T-cell (primary cell): ENCODE measurements around the gene TRIM65. TPM values are rescaled to one million over a fixed set of nuclear protein-coding genes. Genes with fewer than 3 reads are reported as not detected.

Source experiments
- ATAC-seq, 4 experiments: fragments of 200-7000 bp in 3 of 4; fragments of 150-1000 bp in 1 of 4; cut with Tn5 transposase; replicated peaks in 1 of 4; 1 replicate in 3 of 4; 2 replicates in 1 of 4; pipeline ENCODE4 v1.10.0; 2021; ENCODE audit warnings: moderate library complexity in 3 of 4, mild to moderate bottlenecking in 2 of 4, moderate number of reproducible peaks in 1 of 4
- CTCF ChIA-PET, 2 donors: fragments of 300-600 bp; sonication (Branson Sonifier 250); formaldehyde crosslinking; loops; one replicate each; lab custom pipeline; 2022; ENCODE audit warnings: antibody characterized with exemption in 2 of 2; lab: Charles Lee
- POLR2A ChIA-PET, 2 donors: fragments of 300-600 bp; sonication (Branson Sonifier 250); formaldehyde crosslinking; loops; one replicate each; lab custom pipeline; 2022; ENCODE audit warnings: antibody characterized with exemption in 2 of 2; lab: Charles Lee
- DNase-seq, 35 experiments: peaks; one replicate each; pipeline versions ENCODE4 v3.0.0 to v3.0.0-alpha.2; 2013 to 2023
- H3K27ac ChIP-seq: one replicate; pipeline ENCODE4 v1.5.1; 2013; ENCODE audit warnings: low read length
- H3K27me3 ChIP-seq, 2 experiments: replicated peaks in 1 of 2; 1 replicate in 1 of 2; 2 replicates in 1 of 2; pipeline versions ENCODE4 v1.6.1 to v1.7.0; 2013; ENCODE audit warnings: low read length in 1 of 2, mixed read lengths in 1 of 2; ENCODE audit not compliant: control insufficient read depth in 2 of 2, insufficient read depth in 2 of 2; ENCODE audit errors: extremely low read depth in 1 of 2
- H3K36me3 ChIP-seq, 2 donors: 1 replicate in 1 of 2; 2 replicates in 1 of 2; pipeline versions ENCODE4 v1.6.1 to v1.7.0; 2013; ENCODE audit warnings: low read length in 1 of 2; ENCODE audit not compliant: control insufficient read depth in 2 of 2, insufficient read depth in 1 of 2; ENCODE audit errors: extremely low read depth in 1 of 2
- H3K4me1 ChIP-seq, 2 experiments: 1 replicate in 1 of 2; 2 replicates in 1 of 2; pipeline versions ENCODE4 v1.6.1 to v1.7.0; 2013; ENCODE audit warnings: low read length in 2 of 2, mixed read lengths in 1 of 2; ENCODE audit not compliant: insufficient read depth in 2 of 2, control insufficient read depth in 1 of 2; ENCODE audit errors: extremely low read depth in 1 of 2
- H3K4me3 ChIP-seq, 2 donors: 1 replicate in 1 of 2; 2 replicates in 1 of 2; pipeline versions ENCODE4 v1.5.1 to v1.7.0; 2013; ENCODE audit warnings: mild to moderate bottlenecking in 2 of 2, low read length in 1 of 2, moderate library complexity in 1 of 2; ENCODE audit not compliant: control insufficient read depth in 1 of 2; ENCODE audit errors: extremely low read depth in 1 of 2
- H3K9me3 ChIP-seq: 2 replicates; pipeline ENCODE4 v1.7.0; 2013
- H3K27ac Mint-ChIP-seq, 2 donors: one replicate each; pipeline ENCODE4 v1.8.0; 2020 to 2021; ENCODE audit warnings: mild to moderate bottlenecking in 2 of 2, mixed read lengths in 2 of 2
- H3K27me3 Mint-ChIP-seq, 2 donors: one replicate each; pipeline ENCODE4 v1.8.0; 2021 to 2022; ENCODE audit warnings: mixed read lengths in 2 of 2
- H3K36me3 Mint-ChIP-seq: one replicate; pipeline ENCODE4 v1.8.0; 2021; ENCODE audit warnings: mixed read lengths
- H3K4me1 Mint-ChIP-seq, 3 donors: one replicate each; pipeline ENCODE4 v1.8.0; 2020 to 2022; ENCODE audit warnings: mixed read lengths in 3 of 3, mild to moderate bottlenecking in 1 of 3
- H3K4me3 Mint-ChIP-seq, 3 donors: one replicate each; pipeline ENCODE4 v1.8.0; 2020 to 2022; ENCODE audit warnings: mild to moderate bottlenecking in 3 of 3, mixed read lengths in 3 of 3, moderate library complexity in 3 of 3
- H3K9me3 Mint-ChIP-seq, 3 donors: one replicate each; pipeline ENCODE4 v1.8.0; 2020 to 2022; ENCODE audit warnings: mixed read lengths in 3 of 3
- WGBS: methylation state at CpG from one replicate; pipeline ENCODE4 v1.1.5; 2013; ENCODE audit warnings: missing lambda C conversion rate; ENCODE audit not compliant: insufficient coverage; 5-methylcytosine and 5-hydroxymethylcytosine counted together
- total RNA-seq, 35 experiments: library from RNA in 6 of 35; stranded (reverse) in 6 of 35; fragments of 120-200 nt in 1 of 35; gene quantifications; one replicate each; pipeline versions ENCODE4 v1.2.1 to v1.2.4 and lab custom pipeline; 2013 to 2026

Gene TRIM65
- total RNA-seq, 5 donors from 2014 or later (not counting 1 experiment from before 2014, with no cell fraction given), result 22.1 to 52.2 (median 45.9) TPM

GRCh38 chr17:75906143-75906884 is 9.6 kb upstream of the TRIM65 start:
- Histone ChIP-seq H3K9me3 (no peaks in the 10 kb centered on the region), H3K27ac (peak overlapping the region; percentile 81), H3K4me1 (peaks cover 0 to 23% of the 10 kb centered on the region in 2 experiments), H3K27me3 (no peaks in the 10 kb centered on the region), H3K4me3 (no peak overlapping the region), H3K36me3 (peaks cover 2 to 18% of the 10 kb centered on the region in 2 donors)
- 100% methylated on average over 1 of the region's 10 CpGs for WGBS
- peak overlapping the region; percentile 34 to 87 (median 62) for H3K4me3 Mint-ChIP-seq
- peak overlapping the region; percentile 49 to 59 for H3K27ac Mint-ChIP-seq
- POLR2A ChIA-PET, result interaction anchor here in 1 of 2 donors (0.7 kb wide), 1 partner anchor 27 kb away, joined by 4 read pairs; no protein-coding TSS in a partner anchor
- H3K9me3 Mint-ChIP-seq, result no peaks in the 10 kb centered on the region
- no peaks in the 10 kb centered on the region for H3K36me3 Mint-ChIP-seq
- no peaks in the 10 kb centered on the region for H3K27me3 Mint-ChIP-seq
- ATAC-seq, result no peak
- peaks cover 6 to 20% (median 16%) of the 10 kb centered on the region in 3 donors for H3K4me1 Mint-ChIP-seq
- no peak for DNase-seq
- CTCF ChIA-PET, result interaction anchor here in 1 of 2 donors (0.7 kb wide), 1 partner anchor 1039 kb away, joined by 7 read pairs; no protein-coding TSS in a partner anchor

GRCh38 chr17:75904749-75905521 is 8.2 kb upstream of the TRIM65 start, which contains the start of gene MRPL38:
TSS of gene MRPL38 (minus strand) at chr17:75904884. CDS start at chr17:75904875, 9 bp downstream.
- no peaks in the 10 kb centered on the region for H3K9me3 ChIP-seq
- Mint-ChIP-seq H3K9me3 (no peaks in the 10 kb centered on the region), H3K4me3 (peak within 1 kb of the TSS; percentile 84 to 91 (median 87)), H3K36me3 (peaks cover 4% of the 10 kb centered on the region), H3K27ac (peak within 1 kb of the TSS; percentile 89 to 93), H3K27me3 (no peaks in the 10 kb centered on the region), H3K4me1 (peaks cover 6 to 19% (median 14%) of the 10 kb centered on the region in 3 donors)
- ATAC-seq (peak; percentile 94 to 97 (median 95)), DNase-seq (peak; percentile 78 to 96 (median 87))
- ChIA-PET CTCF (interaction anchor here (0.6 to 1.6 kb wide), 8 partner anchors 12 to 238 kb away, joined by 3 to 9 read pairs (median 4); partner anchors contain the start of genes RECQL5 (in 1 of the 2) and WBP2 (in 1 of the 2)), POLR2A (interaction anchor here (0.6 kb wide), 2 partner anchors 237 to 291 kb away, joined by 3 to 9 read pairs; no protein-coding TSS in a partner anchor)
- H3K4me1 ChIP-seq, result peaks cover 0 to 23% of the 10 kb centered on the region in 2 experiments
- H3K27me3 ChIP-seq, result no peaks in the 10 kb centered on the region
- H3K4me3 ChIP-seq, result peak within 1 kb of the TSS; percentile 62 to 82
- H3K27ac ChIP-seq, result peak within 1 kb of the TSS; percentile 81
- peaks cover 6 to 31% of the 10 kb centered on the region in 2 donors for H3K36me3 ChIP-seq
- under 1% methylated on average over 52 of the region's 69 CpGs for WGBS

- H3K27ac ChIP-seq, result no peak overlapping the region
- ChIA-PET POLR2A (interaction anchor here in 1 of 2 donors (0.8 kb wide), 1 partner anchor 46 kb away, joined by 4 read pairs; no protein-coding TSS in a partner anchor), CTCF (no interaction called here)
- H3K36me3 ChIP-seq, result peaks cover 12 to 52% of the 10 kb centered on the region in 2 donors
- H3K4me1 ChIP-seq, result peaks cover 0 to 25% of the 10 kb centered on the region in 2 experiments
- H3K4me1 Mint-ChIP-seq, result peaks cover 6 to 23% (median 17%) of the 10 kb centered on the region in 3 donors
- DNase-seq (no peak), ATAC-seq (no peak)
- no peaks in the 10 kb centered on the region for H3K9me3 ChIP-seq
- no peak overlapping the region for H3K27ac Mint-ChIP-seq
- H3K4me3 Mint-ChIP-seq, result no peak overlapping the region
- no peaks in the 10 kb centered on the region for H3K9me3 Mint-ChIP-seq
- H3K27me3 ChIP-seq, result no peaks in the 10 kb centered on the region
- H3K27me3 Mint-ChIP-seq, result no peaks in the 10 kb centered on the region
- H3K4me3 ChIP-seq, result no peak overlapping the region
- peaks cover 8% of the 10 kb centered on the region for H3K36me3 Mint-ChIP-seq
- 98% methylated on average over 5 of the region's 6 CpGs for WGBS
Observed at GRCh38 chr17:75902406-75902805, 5.7 kb upstream of the TRIM65 start.

GRCh38 chr17:75901727-75902126 is 5.0 kb upstream of the TRIM65 start:
- CTCF ChIA-PET, result no interaction called here
- POLR2A ChIA-PET, result no interaction called here

GRCh38 chr17:75900691-75901533 is 4.2 kb upstream of the TRIM65 start:
- H3K27me3 ChIP-seq, result no peaks in the 10 kb centered on the region
- no peaks in the 10 kb centered on the region for H3K9me3 ChIP-seq
- DNase-seq (no peak), ATAC-seq (no peak)
- no peak overlapping the region for H3K4me3 ChIP-seq
- Mint-ChIP-seq H3K4me3 (no peak overlapping the region), H3K4me1 (peaks cover 7 to 20% (median 17%) of the 10 kb centered on the region in 3 donors), H3K36me3 (peaks cover 8% of the 10 kb centered on the region), H3K27me3 (no peaks in the 10 kb centered on the region), H3K9me3 (no peaks in the 10 kb centered on the region), H3K27ac (no peak overlapping the region)
- H3K36me3 ChIP-seq, result peaks cover 12 to 52% of the 10 kb centered on the region in 2 donors
- ChIA-PET POLR2A (interaction anchor here in 1 of 2 donors (0.6 kb wide), 1 partner anchor 105 kb away, joined by 6 read pairs; no protein-coding TSS in a partner anchor), CTCF (no interaction called here)
- H3K27ac ChIP-seq, result no peak overlapping the region
- H3K4me1 ChIP-seq, result peaks cover 0 to 31% of the 10 kb centered on the region in 2 experiments
- 92% methylated on average over 12 of the region's 13 CpGs for WGBS

More at GRCh38 chr17:75901727-75902126, 5.0 kb upstream of the TRIM65 start:
- no peak overlapping the region for H3K27ac Mint-ChIP-seq
- no peak overlapping the region for H3K4me3 Mint-ChIP-seq
- Histone ChIP-seq H3K4me3 (no peak overlapping the region), H3K27ac (no peak overlapping the region), H3K36me3 (peaks cover 12 to 52% of the 10 kb centered on the region in 2 donors), H3K9me3 (no peaks in the 10 kb centered on the region), H3K27me3 (no peaks in the 10 kb centered on the region), H3K4me1 (peaks cover 0 to 30% of the 10 kb centered on the region in 2 experiments)
- H3K36me3 Mint-ChIP-seq, result peaks cover 8% of the 10 kb centered on the region
- peaks cover 6 to 23% (median 19%) of the 10 kb centered on the region in 3 donors for H3K4me1 Mint-ChIP-seq
- H3K27me3 Mint-ChIP-seq, result no peaks in the 10 kb centered on the region
- H3K9me3 Mint-ChIP-seq, result no peaks in the 10 kb centered on the region
- WGBS, result 98% methylated on average over 10 of the region's 18 CpGs
- DNase-seq (no peak), ATAC-seq (no peak)
